Measurements from ENCODE around the gene KDM8. TPM values are rescaled to one million over a fixed set of nuclear protein-coding genes. Genes with fewer than 3 reads are reported as not detected.

KDM8 gene
- total and polyA plus RNA-seq, 2 donors (not counting 3 experiments of a cell fraction or from before 2014, with no cell fraction given), result 5.1 to 8.4 TPM

- dilution Hi-C loops (cut with MboI; ENCODE audit: extremely low pct_ligation_motif_present, low sequenced_read_pairs) (no loop called here), intact Hi-C loops (cut with micrococcal nuclease) (no loop called here)
- POLR2A ChIA-PET, result no interaction called here
- Histone ChIP-seq H3K9me3 (replicated peaks; ENCODE audit: control insufficient read depth, insufficient read depth, low read length) (no peaks in the 10 kb centered on the region), H3K79me2 (ENCODE audit: control insufficient read depth, insufficient read depth, low read length) (no peaks in the 10 kb centered on the region), H3K27me3 (ENCODE audit: control insufficient read depth in 2 of 2, insufficient read depth in 2 of 2, low read length in 2 of 2) (no peaks in the 10 kb centered on the region), H3K9me1 (replicated peaks; ENCODE audit: control insufficient read depth, extremely low read depth, insufficient read depth, low read length) (no peaks in the 10 kb centered on the region), H4K20me1 (replicated peaks; ENCODE audit: control insufficient read depth, extremely low read depth, insufficient read depth, low read length) (no peaks in the 10 kb centered on the region), H3K4me2 (ENCODE audit: insufficient read depth, low read length) (no peak overlapping the region), H3K27ac (ENCODE audit: insufficient read depth, low read depth, low read length) (no peak overlapping the region), H3K9ac (replicated peaks; ENCODE audit: extremely low read depth, insufficient read depth, low read length) (no peak overlapping the region), H3K4me1 (ENCODE audit: control insufficient read depth, extremely low read depth, insufficient read depth, low read length) (peaks cover 45% of the 10 kb centered on the region), H3K4me3 (replicated peaks in 1 of 3; ENCODE audit: insufficient read depth in 1 of 3, low read depth in 1 of 3, low read length in 3 of 3) (no peak overlapping the region), H3K36me3 (ENCODE audit: control insufficient read depth in 2 of 2, extremely low read depth in 1 of 2, insufficient read depth in 2 of 2, low read length in 2 of 2) (no peaks in the 10 kb centered on the region), H2AFZ (ENCODE audit: low read depth, low read length) (no peak overlapping the region)
- FAIRE-seq (no peak), DNase-seq (ENCODE audit: low read depth, low spot score) (no peak)
- TF ChIP-seq POLR2AphosphoS5 (IDR thresholded peaks at IDR 0.05; ENCODE audit: insufficient read depth, low read depth, low read length) (no peak), JUN (IDR thresholded peaks at IDR 0.05; ENCODE audit: borderline replicate concordance, insufficient read depth, insufficient read length, low read depth) (no peak), MAX (IDR thresholded peaks at IDR 0.05; ENCODE audit: insufficient read depth, insufficient read length) (no peak), MYC (IDR thresholded peaks at IDR 0.05; ENCODE audit: low read depth, low read length) (no peak), GATA2 (IDR thresholded peaks at IDR 0.05; ENCODE audit: insufficient read depth, insufficient read length, low read depth, low read length) (no peak), EZH2 (IDR thresholded peaks at IDR 0.05; ENCODE audit: borderline replicate concordance, low read depth, low read length, severe bottlenecking) (no peak), FOS (IDR thresholded peaks at IDR 0.05; ENCODE audit: borderline replicate concordance, insufficient read depth, low read length) (no peak), POLR2A (IDR thresholded peaks at IDR 0.05; ENCODE audit: low read depth, low read length) (no peak), CTCF (IDR thresholded peaks at IDR 0.05; ENCODE audit: extremely low read depth in 1 of 2, insufficient read depth in 1 of 2, low read depth in 1 of 2, low read length in 2 of 2) (no peak)
- CTCF ChIA-PET, result no interaction called here
- no TSS peak for BruUV-seq (replicated peaks)
Measured at GRCh38 chr16:27252206-27252585, 48.9 kb downstream of the KDM8 start.
